Kidney epithelial cell (primary cell): ENCODE results near the gene SUN2. TPM values are rescaled to one million over a fixed set of nuclear protein-coding genes. Genes with fewer than 3 reads are reported as not detected.

Source experiments
- DNase-seq: peaks from one replicate; pipeline ENCODE4 v3.0.0-alpha.2; 2010; ENCODE audit warnings: low read depth
- H3K27me3 ChIP-seq: 2 replicates; pipeline ENCODE4 v1.6.0; 2011; ENCODE audit warnings: low read length; ENCODE audit not compliant: control insufficient read depth, insufficient read depth
- H3K36me3 ChIP-seq: 2 replicates; pipeline ENCODE4 v1.5.1; 2011; ENCODE audit warnings: low read length; ENCODE audit not compliant: control insufficient read depth, insufficient read depth
- H3K4me3 ChIP-seq: 2 replicates; pipeline ENCODE4 v1.5.1; 2011; ENCODE audit warnings: low read depth, mild to moderate bottlenecking, control low read depth, low read length
- total RNA-seq: library from RNA; depleted of rRNA; stranded (reverse); fragments of >200 nt; gene quantifications from 2 replicates; pipeline ENCODE4 v1.2.3, GENCODE V29; 2015
- TF ChIP-seq, protein P1 (sequence below): IDR thresholded peaks from 2 replicates; pipeline ENCODE4 v1.5.1; 2011; ENCODE audit warnings: mild to moderate bottlenecking, moderate library complexity, low read length, control low read depth, inconsistent platforms; ENCODE audit not compliant: insufficient read depth, poor library complexity, severe bottlenecking

SUN2 gene
- total RNA-seq, 1 donor from 2014 or later = 105 TPM

DNA sequence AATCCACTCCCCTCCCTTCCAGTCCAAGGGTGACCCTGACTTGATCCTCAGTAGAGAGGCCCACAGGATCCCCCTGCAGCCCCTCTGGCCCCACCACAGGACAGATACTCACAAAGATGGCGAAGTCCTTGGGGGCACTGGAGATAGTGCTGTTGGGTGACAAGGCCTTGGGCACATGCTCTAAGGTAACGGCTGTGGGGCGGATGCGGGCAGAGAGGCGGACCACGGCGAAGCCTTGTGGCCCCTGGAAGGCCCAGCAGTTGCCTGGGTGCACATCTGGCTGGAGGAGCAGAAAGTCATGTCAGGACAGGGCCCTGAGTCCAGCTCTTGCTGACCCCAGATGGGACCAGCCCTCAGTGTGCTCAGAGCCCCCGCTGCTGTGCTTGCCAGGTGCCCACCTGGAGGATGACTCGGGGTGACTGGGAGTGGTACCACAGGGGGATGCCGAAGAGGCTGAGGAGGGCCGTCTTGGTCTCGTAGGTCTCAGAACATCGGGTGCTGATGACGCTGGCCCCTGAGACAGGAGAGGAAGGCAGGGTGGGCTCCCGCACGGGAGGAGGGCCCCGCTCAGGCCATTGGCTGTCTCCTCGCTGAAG lies 17.2 kb downstream of the SUN2 start:
- DNase-seq = no peak
- TF ChIP-seq, protein P1, sequence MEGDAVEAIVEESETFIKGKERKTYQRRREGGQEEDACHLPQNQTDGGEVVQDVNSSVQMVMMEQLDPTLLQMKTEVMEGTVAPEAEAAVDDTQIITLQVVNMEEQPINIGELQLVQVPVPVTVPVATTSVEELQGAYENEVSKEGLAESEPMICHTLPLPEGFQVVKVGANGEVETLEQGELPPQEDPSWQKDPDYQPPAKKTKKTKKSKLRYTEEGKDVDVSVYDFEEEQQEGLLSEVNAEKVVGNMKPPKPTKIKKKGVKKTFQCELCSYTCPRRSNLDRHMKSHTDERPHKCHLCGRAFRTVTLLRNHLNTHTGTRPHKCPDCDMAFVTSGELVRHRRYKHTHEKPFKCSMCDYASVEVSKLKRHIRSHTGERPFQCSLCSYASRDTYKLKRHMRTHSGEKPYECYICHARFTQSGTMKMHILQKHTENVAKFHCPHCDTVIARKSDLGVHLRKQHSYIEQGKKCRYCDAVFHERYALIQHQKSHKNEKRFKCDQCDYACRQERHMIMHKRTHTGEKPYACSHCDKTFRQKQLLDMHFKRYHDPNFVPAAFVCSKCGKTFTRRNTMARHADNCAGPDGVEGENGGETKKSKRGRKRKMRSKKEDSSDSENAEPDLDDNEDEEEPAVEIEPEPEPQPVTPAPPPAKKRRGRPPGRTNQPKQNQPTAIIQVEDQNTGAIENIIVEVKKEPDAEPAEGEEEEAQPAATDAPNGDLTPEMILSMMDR = no peak
- H3K36me3 ChIP-seq = peaks cover 3% of the 10 kb centered on the region
- no peak overlapping the region for H3K4me3 ChIP-seq
- no peaks in the 10 kb centered on the region for H3K27me3 ChIP-seq

DNA sequence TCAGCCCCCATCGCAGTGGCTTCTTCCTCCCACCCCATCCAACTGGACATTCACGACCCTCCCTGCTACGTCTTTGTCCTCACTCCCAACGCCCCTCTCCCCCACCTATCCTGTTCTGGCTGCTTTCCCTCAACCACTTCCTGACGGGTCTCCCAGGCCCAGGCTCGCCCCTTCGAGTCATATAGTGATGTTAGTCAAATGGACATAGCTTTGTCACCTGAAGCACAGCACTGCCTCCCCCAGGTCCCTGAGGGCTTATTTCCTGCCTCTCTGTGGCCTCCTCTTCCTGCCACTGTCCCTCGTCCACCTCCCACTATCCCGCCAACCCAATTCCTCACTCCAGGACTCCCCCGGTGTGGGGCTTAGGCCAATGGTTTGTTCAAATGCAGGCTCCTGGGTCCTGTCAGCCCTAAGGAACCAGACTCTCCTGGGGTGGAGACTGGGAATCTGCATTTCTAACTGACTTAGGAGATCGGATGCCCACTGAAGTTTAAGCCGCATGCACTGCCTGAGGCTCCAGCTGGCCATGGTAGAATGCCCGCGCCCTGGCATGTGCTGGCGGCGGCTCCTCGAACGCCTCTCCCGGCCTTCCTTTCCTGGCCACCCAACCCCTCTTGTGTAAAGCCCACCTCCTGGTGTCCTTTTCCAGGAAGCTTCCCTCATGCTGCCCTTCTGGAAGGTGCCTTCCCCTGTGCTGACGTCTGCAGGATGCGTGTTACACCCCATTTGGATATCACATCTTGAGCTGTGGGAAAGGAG lies 18.3 kb downstream of the SUN2 start:
- no peak overlapping the region for H3K4me3 ChIP-seq
- TF ChIP-seq, protein P1 = no peak
- no peak for DNase-seq
- H3K36me3 ChIP-seq = peaks cover 3% of the 10 kb centered on the region
- no peaks in the 10 kb centered on the region for H3K27me3 ChIP-seq

DNA sequence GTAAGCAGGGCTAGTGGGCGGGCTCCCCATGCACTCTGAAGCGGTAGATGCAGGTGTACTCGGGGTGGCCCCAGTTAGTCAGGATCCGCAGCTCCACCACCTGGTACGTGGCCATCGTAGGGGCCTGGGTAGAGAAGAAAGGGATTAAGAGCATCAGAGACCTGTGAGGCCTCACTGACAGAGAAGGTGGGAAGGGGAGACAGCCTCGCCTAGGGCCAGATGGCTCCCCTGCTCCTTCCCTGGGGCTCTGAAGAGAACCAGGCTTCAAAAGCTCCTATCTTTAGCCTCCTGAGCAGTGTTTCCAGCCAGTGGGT lies 19.6 kb downstream of the SUN2 start:
- Histone ChIP-seq H3K4me3 (no peak overlapping the region), H3K27me3 (no peaks in the 10 kb centered on the region), H3K36me3 (peaks cover 3% of the 10 kb centered on the region)
- TF ChIP-seq, protein P1 = no peak
- DNase-seq = no peak

DNA sequence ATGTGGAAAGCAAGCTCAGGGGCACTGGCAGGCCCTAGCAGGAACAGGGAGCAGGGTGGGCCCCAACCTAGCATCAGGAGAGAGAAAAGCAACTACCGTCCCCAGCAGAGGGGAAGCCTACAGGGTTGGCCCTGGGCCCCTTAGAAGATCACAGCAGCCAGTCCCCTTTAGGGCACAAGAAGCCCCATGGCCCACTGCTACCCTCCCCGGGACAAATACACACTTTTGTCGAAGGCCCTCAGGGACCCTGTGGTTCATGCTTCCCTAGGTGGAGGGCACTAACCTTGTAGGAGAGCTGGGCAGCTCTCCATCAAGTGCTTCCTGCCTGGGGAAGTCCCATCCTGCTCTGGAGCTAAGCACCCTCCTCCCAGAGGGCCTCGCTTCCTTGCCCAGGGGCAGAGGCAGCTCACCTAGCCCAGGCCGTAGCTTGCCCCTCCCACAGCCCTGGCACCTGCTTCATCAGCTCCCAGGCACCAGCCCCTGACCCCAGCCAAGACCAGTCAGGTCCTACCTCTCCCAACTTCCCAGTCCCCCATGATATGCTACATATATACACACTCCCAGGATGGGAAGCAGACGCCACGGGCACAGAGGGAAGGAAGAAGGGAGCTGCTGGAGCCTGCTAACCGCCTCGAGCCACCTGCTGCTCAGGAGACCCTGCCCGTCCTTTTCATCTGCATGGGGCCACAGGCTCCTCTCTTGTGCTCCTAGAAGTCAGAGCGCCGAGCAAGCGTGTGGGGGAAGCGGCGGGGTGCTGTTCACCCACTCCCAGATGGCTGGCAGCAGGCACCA lies 20.1 kb downstream of the SUN2 start:
- Histone ChIP-seq H3K27me3 (no peaks in the 10 kb centered on the region), H3K4me3 (no peak overlapping the region), H3K36me3 (peaks cover 4% of the 10 kb centered on the region)
- TF ChIP-seq, protein P1 = no peak
- no peak for DNase-seq

DNA sequence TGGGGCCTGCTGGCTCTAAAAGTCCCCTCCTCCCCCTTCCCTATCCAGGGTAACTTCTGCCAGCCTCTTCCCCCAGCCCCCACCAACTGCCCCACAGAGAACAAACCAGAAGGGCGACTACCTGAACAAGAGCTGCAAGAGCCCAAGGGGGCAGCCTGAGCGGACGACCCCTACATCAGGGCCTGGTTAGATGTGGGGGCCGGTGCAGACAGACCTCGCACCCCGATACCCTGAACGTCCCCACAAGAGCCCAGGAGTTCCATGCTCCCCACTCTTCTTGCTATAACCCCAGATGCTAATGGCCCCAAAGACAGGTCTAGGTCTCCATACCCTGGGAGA lies 20.7 kb downstream of the SUN2 start:
- TF ChIP-seq, protein P1 = no peak
- H3K4me3 ChIP-seq = no peak overlapping the region
- no peaks in the 10 kb centered on the region for H3K27me3 ChIP-seq
- DNase-seq = no peak
- H3K36me3 ChIP-seq = peaks cover 4% of the 10 kb centered on the region
